Posterior vena cava (tissue), 2 donors: ENCODE results near the gene ROBO1. TPM values are rescaled to one million over a fixed set of nuclear protein-coding genes. Genes with fewer than 3 reads are reported as not detected.
"Not testable (repeated sequence)": the region's sequence is repeated elsewhere in the genome, so short reads cannot be mapped to it uniquely, and the experiment has no call there.

Experiments
- DNase-seq: peaks from one replicate; pipeline ENCODE4 v3.0.0-alpha.2; 2020; ENCODE audit warnings: low spot score
- intact Hi-C, 2 donors: fragments of 100-400 bp; cut with DNase I; formaldehyde crosslinking; loops; one replicate each; pipeline versions ENCODE4 v1.14.1 to v1.14.2; 2022 to 2023
- total RNA-seq, 2 donors: library from RNA; stranded (reverse); fragmentation: NEBNext Ultra II Directional; extraction: Animal tissue kit (Norgen Biotek cat#: 25700); gene quantifications; one replicate each; pipeline ENCODE4 v1.2.1, GENCODE V29; 2021
- donor health status: DM: yes; HTN: yes; CAD: no.
- donor health status: DM: yes; HTN: yes; CAD: no.

Gene ROBO1
- total RNA-seq, 2 donors from 2014 or later = 27.2 to 28.2 TPM

- no peak for DNase-seq
- intact Hi-C loops = no loop called here
Measured at GRCh38 chr3:79568938-79569337, 198.9 kb downstream of the ROBO1 start.

- intact Hi-C loops = no loop called here
- DNase-seq = no peak
Measured at GRCh38 chr3:79564192-79564591, 203.6 kb downstream of the ROBO1 start.

- no peak for DNase-seq
- intact Hi-C loops = no loop called here
Measured at GRCh38 chr3:79560698-79561097, 207.1 kb downstream of the ROBO1 start.

GRCh38 chr3:79558943-79559342 is 208.9 kb downstream of the ROBO1 start:
- no peak for DNase-seq
- intact Hi-C loops = no loop called here

GRCh38 chr3:79555655-79556054 is 212.1 kb downstream of the ROBO1 start:
- intact Hi-C loops = no loop called here
- DNase-seq = no peak

- intact Hi-C loops = no loop called here
- no peak for DNase-seq
Measured at GRCh38 chr3:79551997-79552396, 215.8 kb downstream of the ROBO1 start.

- no peak for DNase-seq
- intact Hi-C loops = no loop called here
Measured at GRCh38 chr3:79551321-79551892, 216.4 kb downstream of the ROBO1 start.

GRCh38 chr3:79543218-79543982 is 224.4 kb downstream of the ROBO1 start:
- DNase-seq = no peak
- intact Hi-C loops = no loop called here

GRCh38 chr3:79534727-79535126 is 233.1 kb downstream of the ROBO1 start:
- no peak for DNase-seq
- intact Hi-C loops = no loop called here

GRCh38 chr3:79531566-79532295 is 236.1 kb downstream of the ROBO1 start:
- intact Hi-C loops = no loop called here
- no peak for DNase-seq

GRCh38 chr3:79521221-79521848 is 246.5 kb downstream of the ROBO1 start:
- DNase-seq = no peak
- intact Hi-C loops = no loop called here

- intact Hi-C loops = no loop called here
- no peak for DNase-seq
Measured at GRCh38 chr3:79517766-79518413, 249.9 kb downstream of the ROBO1 start.

GRCh38 chr3:79516795-79517194 is 251.0 kb downstream of the ROBO1 start:
- intact Hi-C loops = no loop called here

GRCh38 chr3:79515072-79515471 is 252.7 kb downstream of the ROBO1 start:
- no peak for DNase-seq
- intact Hi-C loops = no loop called here

More at GRCh38 chr3:79516795-79517194, 251.0 kb downstream of the ROBO1 start:
- no peak for DNase-seq

GRCh38 chr3:79514069-79514468 is 253.7 kb downstream of the ROBO1 start:
- no peak for DNase-seq
- intact Hi-C loops = no loop called here

GRCh38 chr3:79506751-79507150 is 261.0 kb downstream of the ROBO1 start:
- DNase-seq = no peak
- intact Hi-C loops = no loop called here

GRCh38 chr3:79502216-79502681 is 265.5 kb downstream of the ROBO1 start:
- DNase-seq, intact Hi-C loops: not testable (repeated sequence)

GRCh38 chr3:79497447-79498111 is 270.2 kb downstream of the ROBO1 start:
- DNase-seq = no peak
- intact Hi-C loops = no loop called here
